ENCODE results near the gene TMEM245.
"Not testable (repeated sequence)": the region's sequence is repeated elsewhere in the genome, so short reads cannot be mapped to it uniquely, and the experiment has no call there.

Gene TMEM245

DNA sequence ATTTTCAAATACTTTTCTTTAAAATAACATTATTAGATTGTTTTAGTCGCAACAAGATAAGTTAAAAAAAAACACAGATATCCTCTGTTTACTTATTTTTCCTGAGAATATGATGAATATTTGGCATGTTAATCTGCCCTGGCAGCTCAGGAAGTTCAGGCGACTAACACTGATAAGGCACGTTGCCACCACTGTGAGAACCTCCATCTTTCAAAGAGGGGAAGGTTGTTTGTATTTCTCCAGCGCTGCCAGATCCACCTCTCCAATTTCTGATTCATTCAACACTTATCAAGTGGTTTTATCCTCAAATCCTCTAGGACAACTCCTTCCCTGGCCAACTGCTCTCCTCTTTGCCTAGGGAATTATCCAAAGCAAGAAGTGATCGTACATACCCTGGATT lies 128.3 kb downstream of the TMEM245 start:
- no peak for DNase-seq (ENCODE audit: low spot score)

DNA sequence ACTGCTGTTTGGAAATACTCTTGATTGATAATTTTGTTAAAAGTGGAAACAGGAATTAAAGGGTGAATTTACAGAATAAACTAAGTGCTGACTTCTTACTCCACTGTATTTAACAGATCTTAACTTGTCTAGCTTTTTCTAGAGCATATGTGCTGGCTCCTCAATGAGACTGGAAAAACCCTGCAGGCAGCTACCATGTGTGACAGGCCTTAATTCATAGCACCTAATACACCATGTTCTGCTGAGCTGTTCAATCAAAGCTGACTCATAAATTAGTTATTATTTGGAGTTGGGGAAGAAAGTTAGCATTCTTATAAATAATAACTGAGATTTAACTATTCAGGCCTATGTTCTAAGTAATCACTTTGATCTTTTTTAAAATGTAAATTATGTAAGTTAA lies 135.9 kb downstream of the TMEM245 start:
- DNase-seq (ENCODE audit: low spot score): no peak

GRCh38 chr9:108980893-108981292 lies 138.9 kb downstream of the TMEM245 start:
- DNase-seq (ENCODE audit: low spot score): no peak

- DNase-seq (ENCODE audit: low spot score): no peak
Observed at GRCh38 chr9:108978205-108978604, 141.5 kb downstream of the TMEM245 start.

DNA sequence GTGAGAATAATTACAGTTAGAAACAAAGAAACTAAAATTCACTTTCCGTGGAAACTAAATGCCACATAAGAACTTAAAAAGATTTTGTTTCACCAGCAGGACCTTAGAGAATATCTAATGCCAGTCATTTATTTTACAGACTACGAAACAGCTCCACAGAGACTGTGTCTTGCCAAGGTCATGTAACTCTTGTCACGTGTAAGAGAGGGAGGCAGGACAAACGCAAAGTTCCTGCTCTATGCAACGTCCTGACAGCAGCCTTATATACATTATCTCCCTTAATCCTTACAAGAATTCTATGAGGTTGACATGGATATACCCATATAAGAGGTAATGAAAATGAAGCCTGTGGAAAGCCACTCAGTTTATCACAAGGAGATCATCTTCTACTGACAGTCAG lies 145.9 kb downstream of the TMEM245 start:
- DNase-seq (ENCODE audit: low spot score): no peak

DNA sequence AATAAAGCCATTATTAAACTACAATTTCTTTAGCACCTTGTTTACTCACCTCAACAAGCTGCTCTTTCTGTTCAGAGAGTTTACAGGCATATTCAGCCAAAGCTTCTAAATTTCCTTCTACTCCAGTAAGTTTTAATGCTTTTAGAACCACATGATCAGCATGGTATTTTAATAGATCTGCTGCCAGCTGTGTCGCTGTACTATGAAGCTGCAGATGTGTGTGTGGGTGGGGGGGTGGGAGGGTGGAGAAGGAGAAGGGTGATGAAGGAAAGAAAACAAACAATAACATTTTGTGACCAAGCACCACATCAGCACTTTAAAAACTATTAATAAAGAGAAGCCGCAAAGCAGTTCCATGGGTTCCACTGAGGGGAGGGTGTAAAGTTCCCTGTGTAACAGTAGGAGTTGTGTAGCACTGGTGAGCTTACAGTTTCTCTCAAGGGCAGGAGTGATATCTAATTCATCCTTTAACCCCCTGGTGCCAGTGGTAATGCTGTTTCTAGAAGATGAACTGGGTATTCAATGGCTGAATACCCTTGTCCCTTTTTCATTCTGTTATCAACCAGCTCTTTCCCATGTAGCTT lies 147.0 kb downstream of the TMEM245 start:
- DNase-seq (ENCODE audit: low spot score): peak; percentile 3

GRCh38 chr9:108972186-108972585 lies 147.6 kb downstream of the TMEM245 start:
- DNase-seq (ENCODE audit: low spot score): no peak

GRCh38 chr9:108971392-108971791 lies 148.4 kb downstream of the TMEM245 start:
- DNase-seq (ENCODE audit: low spot score): not testable (repeated sequence)

DNA sequence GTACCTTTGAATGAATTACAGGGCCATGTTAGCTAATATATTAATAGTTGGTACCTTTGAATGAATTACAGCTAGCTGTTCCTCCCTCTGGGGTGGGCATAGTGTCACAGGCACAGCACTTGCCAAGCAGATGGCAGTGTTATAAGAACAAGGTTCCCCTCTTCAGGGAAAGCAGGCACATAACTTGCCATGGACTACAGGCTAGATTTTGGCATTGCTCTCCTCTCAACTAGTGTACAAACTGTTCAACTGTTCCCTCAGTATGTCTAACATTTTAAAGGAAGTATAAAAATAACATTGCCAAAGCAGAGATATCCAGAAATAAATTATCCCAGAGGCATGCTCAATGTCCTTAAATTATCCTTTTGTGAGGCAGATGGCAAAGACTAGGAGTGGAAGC lies 151.8 kb downstream of the TMEM245 start:
- no peak for DNase-seq (ENCODE audit: low spot score)

Data from AG08396 (cell line).